H1 (cell line): ENCODE results near the gene ABHD1. TPM values are rescaled to one million over a fixed set of nuclear protein-coding genes. Genes with fewer than 3 reads are reported as not detected.

Source experiments
- CHD2 ChIP-seq: IDR thresholded peaks from 2 replicates; pipeline ENCODE4 v1.6.1; 2012; ENCODE audit warnings: low read length, improper control_type of control experiment
- CHD7 ChIP-seq: fragments of 300-600 bp; sonication (generic); IDR thresholded peaks from 2 replicates; pipeline ENCODE4 v1.7.1; 2012; ENCODE audit warnings: low read length, moderate library complexity, mild to moderate bottlenecking, inconsistent platforms; ENCODE audit not compliant: insufficient replicate concordance
- CTBP2 ChIP-seq: IDR thresholded peaks from 2 replicates; pipeline ENCODE4 v1.7.0; 2011; ENCODE audit warnings: borderline replicate concordance, mild to moderate bottlenecking, moderate library complexity, mixed read lengths, low read length; ENCODE audit not compliant: insufficient read depth, insufficient read length
- EGR1 ChIP-seq: IDR thresholded peaks from 2 replicates; pipeline ENCODE4 v1.6.1; 2011; ENCODE audit warnings: low read depth, low read length, borderline replicate concordance
- KDM5A ChIP-seq: fragments of 200-600 bp; IDR thresholded peaks from 2 replicates; pipeline ENCODE4 v1.7.1; 2012; ENCODE audit warnings: mild to moderate bottlenecking, low read length, inconsistent platforms, mixed read lengths
- NRF1 ChIP-seq: IDR thresholded peaks from 2 replicates; pipeline ENCODE4 v1.6.1; 2011; ENCODE audit warnings: mild to moderate bottlenecking, low read depth, low read length, improper control_type of control experiment
- RBBP5 ChIP-seq: IDR thresholded peaks from 2 replicates; pipeline ENCODE4 v1.7.1; 2012; ENCODE audit warnings: low read depth, mild to moderate bottlenecking, inconsistent platforms, low read length, moderate library complexity, borderline replicate concordance
- SIRT6 ChIP-seq: IDR thresholded peaks from one replicate; pipeline ENCODE4 v1.7.1; 2012; ENCODE audit warnings: low read length, inconsistent platforms
- TBP ChIP-seq: IDR thresholded peaks from 2 replicates; pipeline ENCODE4 v1.6.1; 2011; ENCODE audit warnings: low read depth, low read length, improper control_type of control experiment
- polyA plus RNA-seq, 7 experiments: library from polyadenylated mRNA; depleted of rRNA in 3 of 7; stranded (reverse) in 5 of 7; unstranded in 2 of 7; fragments of >200 nt in 5 of 7; fragments of 200-250 nt in 2 of 7; gene quantifications; 1 replicate in 5 of 7; 2 replicates in 1 of 7; 4 replicates in 1 of 7; pipeline versions ENCODE4 v1.2.1 to v1.2.3, GENCODE V29; 2011 to 2013; ENCODE audit warnings: missing spikeins in 2 of 7, mixed read lengths in 2 of 7
- total RNA-seq: library from RNA; stranded (reverse); fragmentation: NEBNext Ultra II Directional; extraction: Animal tissue kit (Norgen Biotek cat#: 25700); gene quantifications from 2 replicates; pipeline ENCODE4 v1.2.1, GENCODE V29; 2021

The ABHD1 gene
- total and polyA plus RNA-seq, 2 of the 8 experiments (the other 6 are each of a cell fraction or from before 2014, with no cell fraction given): 0.20 to 1.1 TPM

GRCh38 chr2:27091746-27092695 is 31.6 kb upstream of the ABHD1 start (continued):
- TF ChIP-seq CHD7 (no peak), SIRT6 (no peak), KDM5A (no peak), NRF1 (no peak), RBBP5 (no peak), CTBP2 (no peak), EGR1 (no peak), CHD2 (no peak), TBP (no peak)
